HepG2 (cell line): ENCODE data around the gene CRY1. TPM values are rescaled to one million over a fixed set of nuclear protein-coding genes. Genes with fewer than 3 reads are reported as not detected.

Source experiments
- CEBPG ChIP-seq: IDR thresholded peaks from 2 replicates; pipeline ENCODE4 v1.6.1; 2016
- CTCF ChIP-seq: sonication (generic); formaldehyde crosslinking; IDR thresholded peaks from 2 replicates; pipeline ENCODE4 v1.5.0; 2020; ENCODE audit warnings: mild to moderate bottlenecking, missing genetic modification reagents, moderate library complexity
- HOXA9 ChIP-seq: sonication (generic); formaldehyde crosslinking; IDR thresholded peaks from 2 replicates; pipeline ENCODE4 v1.8.1; 2022; ENCODE audit warnings: missing genetic modification reagents, mild to moderate bottlenecking, moderate library complexity, borderline replicate concordance
- POGZ ChIP-seq: sonication (generic); formaldehyde crosslinking; IDR thresholded peaks from 2 replicates; pipeline ENCODE4 v1.4.0; 2020; ENCODE audit warnings: mild to moderate bottlenecking, missing genetic modification reagents
- SPEN ChIP-seq: sonication (generic); formaldehyde crosslinking; IDR thresholded peaks from 2 replicates; pipeline ENCODE4 v1.5.1; 2020; ENCODE audit warnings: low read depth, mild to moderate bottlenecking, missing genetic modification reagents
- ZBTB42 ChIP-seq: sonication (generic); formaldehyde crosslinking; IDR thresholded peaks from 2 replicates; pipeline ENCODE4 v1.5.0; 2020; ENCODE audit warnings: mild to moderate bottlenecking, missing genetic modification reagents
- ZFP1 ChIP-seq: IDR thresholded peaks from 2 replicates; pipeline ENCODE4 v1.6.1; 2016
- ZFX ChIP-seq: sonication (generic); formaldehyde crosslinking; IDR thresholded peaks from 2 replicates; pipeline ENCODE4 v1.4.0; 2020; ENCODE audit warnings: mild to moderate bottlenecking, low read depth, missing genetic modification reagents, moderate library complexity
- ZKSCAN5 ChIP-seq: sonication (generic); formaldehyde crosslinking; IDR thresholded peaks from 2 replicates; pipeline ENCODE4 v1.5.1; 2020; ENCODE audit warnings: mild to moderate bottlenecking, missing genetic modification reagents
- ZNF275 ChIP-seq: sonication (generic); formaldehyde crosslinking; IDR thresholded peaks from 2 replicates; pipeline ENCODE4 v1.8.0; 2022; ENCODE audit warnings: missing genetic modification reagents, mild to moderate bottlenecking, inconsistent platforms, borderline replicate concordance
- ZNF296 ChIP-seq: sonication (generic); formaldehyde crosslinking; conservative IDR thresholded peaks from 2 replicates; pipeline ENCODE4 v1.5.0; 2020; ENCODE audit warnings: mild to moderate bottlenecking, missing genetic modification reagents
- ZNF382 ChIP-seq: sonication (generic); formaldehyde crosslinking; IDR thresholded peaks from 2 replicates; pipeline ENCODE4 v1.5.0; 2020; ENCODE audit warnings: missing genetic modification reagents, mild to moderate bottlenecking, borderline replicate concordance
- ZNF550 ChIP-seq: sonication (generic); formaldehyde crosslinking; IDR thresholded peaks from 2 replicates; pipeline ENCODE4 v1.4.0; 2020; ENCODE audit warnings: mild to moderate bottlenecking, missing genetic modification reagents, borderline replicate concordance
- ZNF652 ChIP-seq: IDR thresholded peaks from 2 replicates; pipeline ENCODE4 v1.6.1; 2016; ENCODE audit warnings: low read depth, borderline replicate concordance
- ZNF713 ChIP-seq: sonication (generic); formaldehyde crosslinking; IDR thresholded peaks from 2 replicates; pipeline ENCODE4 v1.4.0; 2020; ENCODE audit warnings: mild to moderate bottlenecking, missing genetic modification reagents
- polyA plus RNA-seq, 8 experiments: library from polyadenylated mRNA; depleted of rRNA in 3 of 8; stranded (reverse) in 7 of 8; unstranded in 1 of 8; fragments of >200 nt; fragmentation: Illumina TruSeq in 4 of 8; extraction: Trizol in 4 of 8; gene quantifications; 2 replicates each; pipeline versions ENCODE4 v1.2.1 to v1.2.3, GENCODE V29; 2011 to 2016; ENCODE audit warnings: low read depth in 4 of 8, missing spikeins in 1 of 8, mixed read lengths in 1 of 8; ENCODE audit not compliant: insufficient read depth in 1 of 8
- total RNA-seq, 5 experiments: library from RNA; depleted of rRNA; stranded (reverse); fragments of >200 nt; fragmentation: Illumina TruSeq; extraction: Trizol; gene quantifications; 2 replicates each; pipeline ENCODE4 v1.2.3, GENCODE V29; 2016; ENCODE audit warnings: low read depth in 1 of 5
- TF ChIP-seq, protein P1 (sequence below): sonication (generic); formaldehyde crosslinking; IDR thresholded peaks from 2 replicates; pipeline ENCODE4 v1.8.1; 2023; ENCODE audit warnings: mild to moderate bottlenecking, missing genetic modification reagents
- TF ChIP-seq, protein P2 (sequence below): sonication (generic); formaldehyde crosslinking; conservative IDR thresholded peaks from 2 replicates; pipeline ENCODE4 v1.4.0; 2020; ENCODE audit warnings: missing genetic modification reagents
- TF ChIP-seq, protein P3 (sequence below): sonication (generic); formaldehyde crosslinking; IDR thresholded peaks from 2 replicates; pipeline ENCODE4 v1.4.0; 2020; ENCODE audit warnings: missing genetic modification reagents

The CRY1 gene
- total and polyA plus RNA-seq, 2 of the 13 experiments (the other 11 are each of a cell fraction or from before 2014, with no cell fraction given), result 11.4 to 13.9 TPM

GRCh38 chr12:107093417-107094182 is at the start of gene CRY1 (continued):
- TF ChIP-seq, protein P1, sequence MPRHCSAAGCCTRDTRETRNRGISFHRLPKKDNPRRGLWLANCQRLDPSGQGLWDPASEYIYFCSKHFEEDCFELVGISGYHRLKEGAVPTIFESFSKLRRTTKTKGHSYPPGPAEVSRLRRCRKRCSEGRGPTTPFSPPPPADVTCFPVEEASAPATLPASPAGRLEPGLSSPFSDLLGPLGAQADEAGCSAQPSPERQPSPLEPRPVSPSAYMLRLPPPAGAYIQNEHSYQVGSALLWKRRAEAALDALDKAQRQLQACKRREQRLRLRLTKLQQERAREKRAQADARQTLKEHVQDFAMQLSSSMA, result peak; percentile 87; the same call in 1 of the 2 replicates
- TF ChIP-seq ZBTB42 (CRISPR knock-in tag), result no peak
- peak; percentile 94 for TF ChIP-seq ZFX (CRISPR knock-in tag)
- TF ChIP-seq ZNF713 (CRISPR knock-in tag), result no peak; the same call in 1 of the 2 replicates
- TF ChIP-seq ZFP1, result no peak
- TF ChIP-seq ZNF652 (CRISPR knock-in tag), result no peak
- TF ChIP-seq CEBPG (CRISPR knock-in tag), result peak; percentile 18; the same call in 1 of the 2 replicates
- TF ChIP-seq, protein P2, sequence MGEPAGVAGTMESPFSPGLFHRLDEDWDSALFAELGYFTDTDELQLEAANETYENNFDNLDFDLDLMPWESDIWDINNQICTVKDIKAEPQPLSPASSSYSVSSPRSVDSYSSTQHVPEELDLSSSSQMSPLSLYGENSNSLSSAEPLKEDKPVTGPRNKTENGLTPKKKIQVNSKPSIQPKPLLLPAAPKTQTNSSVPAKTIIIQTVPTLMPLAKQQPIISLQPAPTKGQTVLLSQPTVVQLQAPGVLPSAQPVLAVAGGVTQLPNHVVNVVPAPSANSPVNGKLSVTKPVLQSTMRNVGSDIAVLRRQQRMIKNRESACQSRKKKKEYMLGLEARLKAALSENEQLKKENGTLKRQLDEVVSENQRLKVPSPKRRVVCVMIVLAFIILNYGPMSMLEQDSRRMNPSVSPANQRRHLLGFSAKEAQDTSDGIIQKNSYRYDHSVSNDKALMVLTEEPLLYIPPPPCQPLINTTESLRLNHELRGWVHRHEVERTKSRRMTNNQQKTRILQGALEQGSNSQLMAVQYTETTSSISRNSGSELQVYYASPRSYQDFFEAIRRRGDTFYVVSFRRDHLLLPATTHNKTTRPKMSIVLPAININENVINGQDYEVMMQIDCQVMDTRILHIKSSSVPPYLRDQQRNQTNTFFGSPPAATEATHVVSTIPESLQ (CRISPR knock-in tag), result no peak
- peak; percentile 76; the same call in 1 of the 2 replicates for TF ChIP-seq SPEN (CRISPR knock-in tag)
- peak; percentile 94; the same call in 1 of the 2 replicates for TF ChIP-seq ZNF275 (CRISPR knock-in tag)
- no peak; the same call in 1 of the 2 replicates for TF ChIP-seq CTCF (CRISPR knock-in tag)
- no peak for TF ChIP-seq ZNF382
- TF ChIP-seq HOXA9 (CRISPR knock-in tag), result no peak
- TF ChIP-seq, protein P3, sequence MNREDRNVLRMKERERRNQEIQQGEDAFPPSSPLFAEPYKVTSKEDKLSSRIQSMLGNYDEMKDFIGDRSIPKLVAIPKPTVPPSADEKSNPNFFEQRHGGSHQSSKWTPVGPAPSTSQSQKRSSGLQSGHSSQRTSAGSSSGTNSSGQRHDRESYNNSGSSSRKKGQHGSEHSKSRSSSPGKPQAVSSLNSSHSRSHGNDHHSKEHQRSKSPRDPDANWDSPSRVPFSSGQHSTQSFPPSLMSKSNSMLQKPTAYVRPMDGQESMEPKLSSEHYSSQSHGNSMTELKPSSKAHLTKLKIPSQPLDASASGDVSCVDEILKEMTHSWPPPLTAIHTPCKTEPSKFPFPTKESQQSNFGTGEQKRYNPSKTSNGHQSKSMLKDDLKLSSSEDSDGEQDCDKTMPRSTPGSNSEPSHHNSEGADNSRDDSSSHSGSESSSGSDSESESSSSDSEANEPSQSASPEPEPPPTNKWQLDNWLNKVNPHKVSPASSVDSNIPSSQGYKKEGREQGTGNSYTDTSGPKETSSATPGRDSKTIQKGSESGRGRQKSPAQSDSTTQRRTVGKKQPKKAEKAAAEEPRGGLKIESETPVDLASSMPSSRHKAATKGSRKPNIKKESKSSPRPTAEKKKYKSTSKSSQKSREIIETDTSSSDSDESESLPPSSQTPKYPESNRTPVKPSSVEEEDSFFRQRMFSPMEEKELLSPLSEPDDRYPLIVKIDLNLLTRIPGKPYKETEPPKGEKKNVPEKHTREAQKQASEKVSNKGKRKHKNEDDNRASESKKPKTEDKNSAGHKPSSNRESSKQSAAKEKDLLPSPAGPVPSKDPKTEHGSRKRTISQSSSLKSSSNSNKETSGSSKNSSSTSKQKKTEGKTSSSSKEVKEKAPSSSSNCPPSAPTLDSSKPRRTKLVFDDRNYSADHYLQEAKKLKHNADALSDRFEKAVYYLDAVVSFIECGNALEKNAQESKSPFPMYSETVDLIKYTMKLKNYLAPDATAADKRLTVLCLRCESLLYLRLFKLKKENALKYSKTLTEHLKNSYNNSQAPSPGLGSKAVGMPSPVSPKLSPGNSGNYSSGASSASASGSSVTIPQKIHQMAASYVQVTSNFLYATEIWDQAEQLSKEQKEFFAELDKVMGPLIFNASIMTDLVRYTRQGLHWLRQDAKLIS, result no peak
- peak; percentile 76 for TF ChIP-seq POGZ (CRISPR knock-in tag)
- TF ChIP-seq ZNF550 (CRISPR knock-in tag), result no peak
- no peak for TF ChIP-seq ZKSCAN5 (CRISPR knock-in tag)
- TF ChIP-seq ZNF296 (CRISPR knock-in tag), result no peak
